A673 (cell line): ENCODE measurements around the gene MYO7A. TPM values are rescaled to one million over a fixed set of nuclear protein-coding genes. Genes with fewer than 3 reads are reported as not detected.

Experiments
- BruUV-seq: library from RNA; stranded (reverse); fragments of 400-500 nt; replicated peaks from 2 replicates; lab custom pipeline; 2021; lab: Mats Ljungman, UMichigan
- CTCF ChIA-PET: fragments of 300-600 bp; sonication (Branson Sonifier 250); formaldehyde crosslinking; loops from one replicate; lab custom pipeline; 2022; ENCODE audit warnings: antibody characterized with exemption; lab: Charles Lee
- POLR2A ChIA-PET: fragments of 300-600 bp; sonication (Branson Sonifier 250); formaldehyde crosslinking; loops from one replicate; lab custom pipeline; 2022; ENCODE audit warnings: antibody characterized with exemption; ENCODE audit not compliant: low non-redundant PET; lab: Charles Lee
- DNase-seq: peaks from one replicate; pipeline ENCODE4 v3.0.0-alpha.2; 2015; ENCODE audit warnings: low spot score
- H3K27ac ChIP-seq: fragments of 200-600 bp; sonication (generic); 2 replicates; pipeline ENCODE4 v1.5.1; 2016; ENCODE audit warnings: mixed run types, low read depth, mild to moderate bottlenecking, mixed read lengths, antibody characterized with exemption, low read length; ENCODE audit not compliant: poor library complexity, severe bottlenecking
- H3K27me3 ChIP-seq: fragments of 200-600 bp; sonication (generic); replicated peaks from 2 replicates; pipeline ENCODE4 v1.6.1; 2017; ENCODE audit warnings: mixed run types, low read depth, mild to moderate bottlenecking, mixed read lengths, antibody characterized with exemption, low read length; ENCODE audit not compliant: insufficient read depth, poor library complexity
- H3K36me3 ChIP-seq: fragments of 200-600 bp; sonication (generic); 2 replicates; pipeline ENCODE4 v1.6.1; 2016; ENCODE audit warnings: mixed run types, mild to moderate bottlenecking, mixed read lengths, antibody characterized with exemption, low read length; ENCODE audit not compliant: insufficient read depth, poor library complexity, severe bottlenecking
- H3K4me1 ChIP-seq: fragments of 200-600 bp; sonication (generic); 2 replicates; pipeline ENCODE4 v1.6.1; 2017; ENCODE audit warnings: mixed run types, mild to moderate bottlenecking, mixed read lengths, antibody characterized with exemption, low read length; ENCODE audit not compliant: insufficient read depth, poor library complexity, severe bottlenecking
- H3K4me3 ChIP-seq: fragments of 200-600 bp; sonication (generic); 2 replicates; pipeline ENCODE4 v1.5.1; 2016; ENCODE audit warnings: low read depth, mixed run types, mild to moderate bottlenecking, mixed read lengths, low read length; ENCODE audit not compliant: poor library complexity, severe bottlenecking
- H3K9me3 ChIP-seq: fragments of 200-600 bp; sonication (generic); 2 replicates; pipeline ENCODE4 v1.6.1; 2016; ENCODE audit warnings: mixed run types, low read depth, mild to moderate bottlenecking, mixed read lengths, antibody characterized with exemption, low read length; ENCODE audit not compliant: poor library complexity, severe bottlenecking
- CTCF ChIP-seq: fragments of 300-800, 200-600 bp; sonication (generic); conservative IDR thresholded peaks from 2 replicates; pipeline ENCODE4 v1.5.1; 2017; ENCODE audit warnings: low read depth, mild to moderate bottlenecking, antibody characterized with exemption, low read length, moderate library complexity, mixed read lengths
- EZH2 ChIP-seq: fragments of 200-600 bp; sonication (generic); IDR thresholded peaks from 2 replicates; pipeline ENCODE4 v1.6.1; 2017; ENCODE audit warnings: borderline replicate concordance, low read depth, mild to moderate bottlenecking, mixed read lengths, antibody characterized with exemption, low read length; ENCODE audit not compliant: poor library complexity, severe bottlenecking
- intact Hi-C: fragments of 100-400 bp; cut with micrococcal nuclease; formaldehyde crosslinking; loops from one replicate; pipeline ENCODE4 v1.10.0; 2022; ENCODE audit not compliant: unreplicated experiment
- total RNA-seq: library from RNA; stranded (reverse); gene quantifications from 2 replicates; pipeline ENCODE4 v1.2.3, GENCODE V29; 2021

MYO7A gene
- total RNA-seq, 1 experiment from 2014 or later: not detected

- Histone ChIP-seq H3K4me1 (no peaks in the 10 kb centered on the region), H3K9me3 (no peaks in the 10 kb centered on the region), H3K36me3 (no peaks in the 10 kb centered on the region), H3K27me3 (no peaks in the 10 kb centered on the region), H3K4me3 (peak overlapping the region; percentile 43), H3K27ac (no peak overlapping the region)
- no TSS peak for BruUV-seq
- TF ChIP-seq CTCF (peak; percentile 100), EZH2 (no peak)
- intact Hi-C loops: loop anchor here (1.0 to 5.0 kb wide), 3 partner anchors 60 to 490 kb away; no protein-coding TSS in a partner anchor
- CTCF ChIA-PET: interaction anchor here (0.6 to 1.9 kb wide), 9 partner anchors 12 to 492 kb away, joined by 3 to 9 read pairs (median 4); no protein-coding TSS in a partner anchor
- POLR2A ChIA-PET: no interaction called here
- peak; percentile 55 for DNase-seq
These were observed 673 bp upstream of the MYO7A start for GRCh38 chr11:77127235-77127911.

DNA sequence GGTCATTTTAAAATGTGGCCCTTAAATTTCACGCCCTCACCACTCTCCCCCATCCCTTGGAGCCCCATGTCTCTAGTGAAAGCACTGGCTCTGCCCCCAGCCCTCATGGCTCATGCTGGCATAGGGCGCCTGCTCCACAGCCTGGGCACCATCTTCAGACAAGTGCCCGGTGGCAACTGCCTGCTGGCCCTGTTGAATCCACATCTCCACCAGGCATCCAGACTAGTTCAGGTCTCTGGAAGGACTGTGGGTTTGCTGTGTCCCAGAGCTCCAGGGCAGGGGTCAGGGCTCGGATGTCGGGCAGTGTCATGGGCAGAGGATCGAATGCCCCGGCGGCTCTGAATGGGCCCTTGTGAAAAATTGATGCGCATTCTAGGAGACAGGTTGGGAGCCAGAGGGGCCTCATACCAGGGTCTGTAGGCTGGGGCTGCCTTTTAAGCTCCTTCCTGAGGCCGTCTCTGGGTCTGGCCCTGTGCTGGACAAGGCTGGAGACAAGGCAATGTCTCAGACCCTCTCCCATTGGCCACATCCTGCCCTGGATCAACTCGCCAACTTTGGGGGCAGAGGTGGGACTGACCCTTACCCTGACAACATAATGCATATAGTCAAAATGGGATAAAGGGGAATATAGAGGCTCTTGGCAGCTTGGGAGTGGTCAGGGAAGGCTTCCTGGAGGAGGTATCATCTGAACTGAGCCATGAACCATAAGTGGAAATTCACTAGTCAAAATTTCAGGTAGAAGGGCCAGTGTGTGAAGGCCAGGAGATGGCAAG lies 1.2 kb downstream of the MYO7A start:
- Histone ChIP-seq H3K27ac (no peak overlapping the region), H3K36me3 (no peaks in the 10 kb centered on the region), H3K9me3 (no peaks in the 10 kb centered on the region), H3K27me3 (no peaks in the 10 kb centered on the region), H3K4me3 (no peak overlapping the region), H3K4me1 (no peaks in the 10 kb centered on the region)
- ChIA-PET CTCF (interaction anchor here (1.2 kb wide), 1 partner anchor 14 kb away, joined by 3 read pairs; no protein-coding TSS in a partner anchor), POLR2A (no interaction called here)
- DNase-seq: no peak
- intact Hi-C loops: loop anchor here (5.0 kb wide), 1 partner anchor 488 kb away; no protein-coding TSS in a partner anchor
- BruUV-seq: no TSS peak
- TF ChIP-seq EZH2 (no peak), CTCF (no peak)

GRCh38 chr11:77129842-77130756 lies 2.1 kb downstream of the MYO7A start:
- Histone ChIP-seq H3K9me3 (no peaks in the 10 kb centered on the region), H3K4me1 (no peaks in the 10 kb centered on the region), H3K27ac (no peak overlapping the region), H3K36me3 (no peaks in the 10 kb centered on the region), H3K27me3 (no peaks in the 10 kb centered on the region), H3K4me3 (no peak overlapping the region)
- no peak for DNase-seq
- intact Hi-C loops: loop anchor here (5.0 kb wide), 1 partner anchor 487 kb away; no protein-coding TSS in a partner anchor
- CTCF ChIA-PET: interaction anchor here (1.2 kb wide), 1 partner anchor 15 kb away, joined by 3 read pairs; no protein-coding TSS in a partner anchor
- TF ChIP-seq CTCF: no peak
- no peak for TF ChIP-seq EZH2
- no TSS peak for BruUV-seq
- POLR2A ChIA-PET: no interaction called here
